HCT116 (cell line): Measurements from ENCODE around the gene PPFIA2. TPM values are rescaled to one million over a fixed set of nuclear protein-coding genes. Genes with fewer than 3 reads are reported as not detected.
A peak's percentile ranks its signal among the peaks of the same experiment; 100 is the strongest.

Source experiments
- ATAC-seq: fragments of 200-7000 bp; cut with Tn5 transposase; 2 replicates; pipeline ENCODE4 v1.9.1; 2020; ENCODE audit warnings: mild to moderate bottlenecking, moderate library complexity
- BruUV-seq: library from RNA; stranded (reverse); fragments of 400-500 nt; replicated peaks from 2 replicates; lab custom pipeline; 2021; lab: Mats Ljungman, UMichigan
- CTCF ChIA-PET: fragments of 300-600 bp; sonication (Branson Sonifier 250); formaldehyde crosslinking; loops from one replicate; lab custom pipeline; 2021; ENCODE audit warnings: antibody characterized with exemption; lab: Charles Lee
- POLR2A ChIA-PET: fragments of 300-600, 350-600 bp; sonication (Branson Sonifier 250); formaldehyde crosslinking; loops from one replicate; lab custom pipeline; 2021; ENCODE audit warnings: antibody characterized with exemption; lab: Charles Lee
- RAD21 ChIA-PET, 2 experiments: fragments of 300-600 bp; sonication (Branson Sonifier 250); formaldehyde crosslinking; loops; one replicate each; lab custom pipeline; 2023; ENCODE audit warnings: low total read pairs in 2 of 2; ENCODE audit not compliant: uncharacterized antibody in 2 of 2, unreplicated experiment in 2 of 2, low non-redundant PET in 1 of 2; lab: Charles Lee
- DNase-seq: peaks from one replicate; pipeline ENCODE4 v3.0.0-alpha.2; 2010; ENCODE audit warnings: low read depth, low spot score
- H2AFZ ChIP-seq: fragments of 200-600 bp; shearing (Covaris generic), sonication (generic); 2 replicates; pipeline ENCODE4 v1.6.1; 2017; ENCODE audit warnings: low read depth, mixed run types, mixed read lengths, antibody characterized with exemption, low read length; ENCODE audit not compliant: poor library complexity, severe bottlenecking
- H3K27ac ChIP-seq: 2 replicates; pipeline ENCODE4 v1.5.1; 2012; ENCODE audit warnings: low read depth, low read length
- H3K27me3 ChIP-seq: fragments of 200-600 bp; sonication (generic); 2 replicates; pipeline ENCODE4 v1.6.1; 2016; ENCODE audit warnings: mixed run types, low read length, mixed read lengths; ENCODE audit not compliant: insufficient read depth
- H3K36me3 ChIP-seq, 2 experiments: fragments of 200-500 bp in 1 of 2; fragments of 200-600 bp in 1 of 2; sonication (Bioruptor generic) in 1 of 2; sonication (generic) in 1 of 2; 2 replicates each; pipeline versions ENCODE4 v1.5.1 to v1.6.1; 2014 to 2016; ENCODE audit warnings: low read length in 2 of 2, inconsistent platforms in 1 of 2, mixed read lengths in 1 of 2, mixed run types in 1 of 2; ENCODE audit not compliant: insufficient read depth in 2 of 2, control insufficient read depth in 1 of 2
- H3K4me1 ChIP-seq, 2 experiments: fragments of 200-600 bp in 1 of 2; sonication (generic) in 1 of 2; 2 replicates each; pipeline versions ENCODE4 v1.5.1 to v1.6.1; 2012 to 2017; ENCODE audit warnings: low read length in 2 of 2, inconsistent platforms in 1 of 2, mild to moderate bottlenecking in 1 of 2, mixed read lengths in 1 of 2, mixed run types in 1 of 2, moderate library complexity in 1 of 2; ENCODE audit not compliant: insufficient read depth in 2 of 2, control insufficient read depth in 1 of 2
- H3K4me2 ChIP-seq: fragments of 200-600 bp; sonication (generic); 2 replicates; pipeline ENCODE4 v1.6.1; 2017; ENCODE audit warnings: mixed run types, low read length, mixed read lengths
- H3K4me3 ChIP-seq, 2 experiments: fragments of 200-600 bp in 1 of 2; sonication (generic) in 1 of 2; replicated peaks in 1 of 2; 2 replicates each; pipeline ENCODE4 v1.5.1; 2011 to 2016; ENCODE audit warnings: low read length in 2 of 2, control low read depth in 1 of 2, low read depth in 1 of 2, mild to moderate bottlenecking in 1 of 2, mixed read lengths in 1 of 2, mixed run types in 1 of 2
- H3K79me2 ChIP-seq: fragments of 200-600 bp; sonication (generic); 2 replicates; pipeline ENCODE4 v1.6.1; 2017; ENCODE audit warnings: mild to moderate bottlenecking, mixed run types, low read length, moderate library complexity, mixed read lengths; ENCODE audit not compliant: insufficient read depth
- H3K9ac ChIP-seq: fragments of 200-600 bp; sonication (generic); 2 replicates; pipeline ENCODE4 v1.6.1; 2016; ENCODE audit warnings: low read length, mixed read lengths
- H3K9me2 ChIP-seq: fragments of 200-600 bp; sonication (generic), shearing (Covaris generic); 2 replicates; pipeline ENCODE4 v1.6.1; 2017; ENCODE audit warnings: mixed run types, mild to moderate bottlenecking, moderate library complexity; ENCODE audit not compliant: insufficient read depth
- H3K9me3 ChIP-seq, 2 experiments: fragments of 200-500 bp in 1 of 2; fragments of 200-600 bp in 1 of 2; sonication (Bioruptor generic) in 1 of 2; sonication (generic) in 1 of 2; 2 replicates each; pipeline ENCODE4 v1.6.1; 2014 to 2017; ENCODE audit warnings: low read length in 2 of 2, mixed read lengths in 2 of 2, inconsistent platforms in 1 of 2, low read depth in 1 of 2, mild to moderate bottlenecking in 1 of 2, mixed run types in 1 of 2, moderate library complexity in 1 of 2; ENCODE audit not compliant: control insufficient read depth in 1 of 2, insufficient read depth in 1 of 2
- H4K20me1 ChIP-seq: fragments of 200-600 bp; sonication (generic), shearing (Covaris generic); 2 replicates; pipeline ENCODE4 v1.6.1; 2017; ENCODE audit warnings: mixed run types, mild to moderate bottlenecking, moderate library complexity; ENCODE audit not compliant: insufficient read depth
- ATF3 ChIP-seq: IDR thresholded peaks from 2 replicates; pipeline ENCODE4 v1.6.1; 2012
- CEBPB ChIP-seq: IDR thresholded peaks from 2 replicates; pipeline ENCODE4 v1.6.1; 2012; ENCODE audit warnings: low read depth
- CTCF ChIP-seq, 3 experiments: fragments of 200-600 bp in 1 of 3; sonication (generic) in 1 of 3; IDR thresholded peaks in 2 of 3; conservative IDR thresholded peaks in 1 of 3; 2 replicates each; pipeline ENCODE4 v1.5.1; 2012 to 2017; ENCODE audit warnings: low read depth in 2 of 3, low read length in 2 of 3, antibody characterized with exemption in 1 of 3, borderline replicate concordance in 1 of 3, control low read depth in 1 of 3, mild to moderate bottlenecking in 1 of 3, mixed read lengths in 1 of 3, mixed run types in 1 of 3, moderate library complexity in 1 of 3; ENCODE audit not compliant: insufficient read depth in 1 of 3
- EZH2 ChIP-seq: fragments of 200-600 bp; sonication (generic); IDR thresholded peaks from 2 replicates; pipeline ENCODE4 v1.6.1; 2017; ENCODE audit warnings: antibody characterized with exemption, mixed run types
- EZH2phosphoT487 ChIP-seq: fragments of 200-600 bp; IDR thresholded peaks from 2 replicates; pipeline ENCODE4 v1.6.1; 2018; ENCODE audit warnings: antibody characterized with exemption, borderline replicate concordance
- MAX ChIP-seq: IDR thresholded peaks from 2 replicates; pipeline ENCODE4 v1.6.1; 2012
- POLR2A ChIP-seq: IDR thresholded peaks from 2 replicates; pipeline ENCODE4 v1.7.0; 2011; ENCODE audit warnings: borderline replicate concordance; ENCODE audit not compliant: insufficient read depth, insufficient read length; ENCODE audit errors: extremely low read depth
- RAD21 ChIP-seq: IDR thresholded peaks from 2 replicates; pipeline ENCODE4 v1.6.1; 2012; ENCODE audit warnings: low read depth, mild to moderate bottlenecking
- REST ChIP-seq: IDR thresholded peaks from 2 replicates; pipeline ENCODE4 v1.6.1; 2012; ENCODE audit warnings: low read depth
- SP1 ChIP-seq: IDR thresholded peaks from 2 replicates; pipeline ENCODE4 v1.6.1; 2012; ENCODE audit warnings: low read depth
- ZFX ChIP-seq: fragments of 450-650 bp; IDR thresholded peaks from 2 replicates; pipeline ENCODE4 v1.6.1; 2017
- ZNF274 ChIP-seq: fragments of 200-500 bp; sonication (Bioruptor generic); IDR thresholded peaks from 2 replicates; pipeline ENCODE4 v1.6.1; 2014; ENCODE audit warnings: mild to moderate bottlenecking, low read depth, low read length, inconsistent platforms
- intact Hi-C: fragments of 100-400 bp; cut with micrococcal nuclease; formaldehyde crosslinking; loops from 2 replicates; pipeline ENCODE4 v1.10.0; 2022
- total RNA-seq: library from RNA; stranded (reverse); gene quantifications from one replicate; pipeline ENCODE4 v1.2.1, GENCODE V29; 2021; ENCODE audit not compliant: unreplicated experiment

The PPFIA2 gene
- total RNA-seq, 1 experiment from 2014 or later: not detected

- no peaks in the 10 kb centered on the region for H3K27me3 ChIP-seq
- H3K4me2 ChIP-seq: no peak overlapping the region; the same call in 1 of the 2 replicates
- TF ChIP-seq ATF3: no peak
- TF ChIP-seq POLR2A: no peak
- no peak for TF ChIP-seq SP1
- no peak for TF ChIP-seq CEBPB
- no peak for TF ChIP-seq ZNF274
- TF ChIP-seq EZH2: no peak
- TF ChIP-seq RAD21: no peak
- TF ChIP-seq REST: no peak
- TF ChIP-seq EZH2phosphoT487: no peak
- no peak for TF ChIP-seq CTCF (IDR thresholded peaks at IDR 0.05 in 2 of 3, conservative IDR thresholded peaks at IDR 0.05 in 1 of 3; ENCODE audit: borderline replicate concordance in 1 of 3, insufficient read depth in 1 of 3, low read depth in 2 of 3, low read length in 2 of 3)
- no peak for TF ChIP-seq ZFX
- no peak for TF ChIP-seq MAX
- H3K9ac ChIP-seq: no peak overlapping the region
- intact Hi-C loops: no loop called here
- H3K27ac ChIP-seq: no peak overlapping the region
- ChIA-PET RAD21 (no interaction called here), POLR2A (no interaction called here), CTCF (interaction anchor here (1.4 kb wide), 1 partner anchor 14 kb away, joined by 3 read pairs; no protein-coding TSS in a partner anchor)
- DNase-seq (no peak), ATAC-seq (peak; percentile 50; the same call in 1 of the 2 replicates)
- no peaks in the 10 kb centered on the region for H3K9me3 ChIP-seq
- H3K36me3 ChIP-seq: no peaks in the 10 kb centered on the region
- H4K20me1 ChIP-seq: no peaks in the 10 kb centered on the region
- H3K4me3 ChIP-seq: no peak overlapping the region
- no peaks in the 10 kb centered on the region for H3K79me2 ChIP-seq
- H3K4me1 ChIP-seq: no peaks in the 10 kb centered on the region
- BruUV-seq: no TSS peak
- H2AFZ ChIP-seq: no peak overlapping the region
- no peaks in the 10 kb centered on the region for H3K9me2 ChIP-seq
Observed at GRCh38 chr12:81597928-81598604, 161.1 kb downstream of the PPFIA2 start.
